A673 (cell line): Measurements from ENCODE around the gene ZNF366. TPM values are rescaled to one million over a fixed set of nuclear protein-coding genes. Genes with fewer than 3 reads are reported as not detected.

ENCODE experiments used
- BruUV-seq: library from RNA; stranded (reverse); fragments of 400-500 nt; replicated peaks from 2 replicates; lab custom pipeline; 2021; lab: Mats Ljungman, UMichigan
- CTCF ChIA-PET: fragments of 300-600 bp; sonication (Branson Sonifier 250); formaldehyde crosslinking; loops from one replicate; lab custom pipeline; 2022; ENCODE audit warnings: antibody characterized with exemption; lab: Charles Lee
- POLR2A ChIA-PET: fragments of 300-600 bp; sonication (Branson Sonifier 250); formaldehyde crosslinking; loops from one replicate; lab custom pipeline; 2022; ENCODE audit warnings: antibody characterized with exemption; ENCODE audit not compliant: low non-redundant PET; lab: Charles Lee
- DNase-seq: peaks from one replicate; pipeline ENCODE4 v3.0.0-alpha.2; 2015; ENCODE audit warnings: low spot score
- H3K27ac ChIP-seq: fragments of 200-600 bp; sonication (generic); 2 replicates; pipeline ENCODE4 v1.5.1; 2016; ENCODE audit warnings: mixed run types, low read depth, mild to moderate bottlenecking, mixed read lengths, antibody characterized with exemption, low read length; ENCODE audit not compliant: poor library complexity, severe bottlenecking
- H3K27me3 ChIP-seq: fragments of 200-600 bp; sonication (generic); replicated peaks from 2 replicates; pipeline ENCODE4 v1.6.1; 2017; ENCODE audit warnings: mixed run types, low read depth, mild to moderate bottlenecking, mixed read lengths, antibody characterized with exemption, low read length; ENCODE audit not compliant: insufficient read depth, poor library complexity
- H3K36me3 ChIP-seq: fragments of 200-600 bp; sonication (generic); 2 replicates; pipeline ENCODE4 v1.6.1; 2016; ENCODE audit warnings: mixed run types, mild to moderate bottlenecking, mixed read lengths, antibody characterized with exemption, low read length; ENCODE audit not compliant: insufficient read depth, poor library complexity, severe bottlenecking
- H3K4me1 ChIP-seq: fragments of 200-600 bp; sonication (generic); 2 replicates; pipeline ENCODE4 v1.6.1; 2017; ENCODE audit warnings: mixed run types, mild to moderate bottlenecking, mixed read lengths, antibody characterized with exemption, low read length; ENCODE audit not compliant: insufficient read depth, poor library complexity, severe bottlenecking
- H3K4me3 ChIP-seq: fragments of 200-600 bp; sonication (generic); 2 replicates; pipeline ENCODE4 v1.5.1; 2016; ENCODE audit warnings: low read depth, mixed run types, mild to moderate bottlenecking, mixed read lengths, low read length; ENCODE audit not compliant: poor library complexity, severe bottlenecking
- H3K9me3 ChIP-seq: fragments of 200-600 bp; sonication (generic); 2 replicates; pipeline ENCODE4 v1.6.1; 2016; ENCODE audit warnings: mixed run types, low read depth, mild to moderate bottlenecking, mixed read lengths, antibody characterized with exemption, low read length; ENCODE audit not compliant: poor library complexity, severe bottlenecking
- EZH2 ChIP-seq: fragments of 200-600 bp; sonication (generic); IDR thresholded peaks from 2 replicates; pipeline ENCODE4 v1.6.1; 2017; ENCODE audit warnings: borderline replicate concordance, low read depth, mild to moderate bottlenecking, mixed read lengths, antibody characterized with exemption, low read length; ENCODE audit not compliant: poor library complexity, severe bottlenecking
- intact Hi-C: fragments of 100-400 bp; cut with micrococcal nuclease; formaldehyde crosslinking; loops from one replicate; pipeline ENCODE4 v1.10.0; 2022; ENCODE audit not compliant: unreplicated experiment
- total RNA-seq: library from RNA; stranded (reverse); gene quantifications from 2 replicates; pipeline ENCODE4 v1.2.3, GENCODE V29; 2021
- TF ChIP-seq, protein P1 (sequence below): fragments of 300-800, 200-600 bp; sonication (generic); conservative IDR thresholded peaks from 2 replicates; pipeline ENCODE4 v1.5.1; 2017; ENCODE audit warnings: low read depth, mild to moderate bottlenecking, antibody characterized with exemption, low read length, moderate library complexity, mixed read lengths

Gene ZNF366
- total RNA-seq, 1 experiment from 2014 or later, result not detected

DNA sequence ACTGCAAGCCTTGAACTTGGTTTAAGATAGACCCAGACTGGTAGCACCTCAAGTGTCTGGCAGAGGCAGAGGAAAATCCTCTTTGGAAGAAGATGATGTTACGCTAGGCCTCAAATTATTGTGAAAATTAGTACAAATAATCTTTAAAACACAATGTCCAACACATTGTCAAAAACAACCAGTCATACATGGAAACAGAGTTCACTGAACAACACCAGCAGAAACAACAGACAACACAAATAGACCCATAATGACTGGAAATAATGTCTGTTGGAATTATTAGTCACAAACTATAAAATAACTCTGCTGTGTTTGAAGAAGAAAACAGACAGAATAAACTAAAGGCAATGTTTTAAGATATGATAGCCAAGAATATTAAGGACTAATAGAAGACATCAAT, 15.4 kb upstream of the ZNF366 start:
- no peak overlapping the region for H3K4me3 ChIP-seq
- POLR2A ChIA-PET, result no interaction called here

GRCh38 chr5:72519111-72519510, 11.9 kb upstream of the ZNF366 start:
- ChIA-PET CTCF (no interaction called here), POLR2A (no interaction called here)
- Histone ChIP-seq H3K27ac (no peak overlapping the region), H3K9me3 (no peaks in the 10 kb centered on the region), H3K4me3 (no peak overlapping the region), H3K4me1 (no peaks in the 10 kb centered on the region), H3K36me3 (no peaks in the 10 kb centered on the region), H3K27me3 (no peaks in the 10 kb centered on the region)
- no TSS peak for BruUV-seq
- DNase-seq, result no peak
- intact Hi-C loops, result no loop called here
- TF ChIP-seq, protein P1, sequence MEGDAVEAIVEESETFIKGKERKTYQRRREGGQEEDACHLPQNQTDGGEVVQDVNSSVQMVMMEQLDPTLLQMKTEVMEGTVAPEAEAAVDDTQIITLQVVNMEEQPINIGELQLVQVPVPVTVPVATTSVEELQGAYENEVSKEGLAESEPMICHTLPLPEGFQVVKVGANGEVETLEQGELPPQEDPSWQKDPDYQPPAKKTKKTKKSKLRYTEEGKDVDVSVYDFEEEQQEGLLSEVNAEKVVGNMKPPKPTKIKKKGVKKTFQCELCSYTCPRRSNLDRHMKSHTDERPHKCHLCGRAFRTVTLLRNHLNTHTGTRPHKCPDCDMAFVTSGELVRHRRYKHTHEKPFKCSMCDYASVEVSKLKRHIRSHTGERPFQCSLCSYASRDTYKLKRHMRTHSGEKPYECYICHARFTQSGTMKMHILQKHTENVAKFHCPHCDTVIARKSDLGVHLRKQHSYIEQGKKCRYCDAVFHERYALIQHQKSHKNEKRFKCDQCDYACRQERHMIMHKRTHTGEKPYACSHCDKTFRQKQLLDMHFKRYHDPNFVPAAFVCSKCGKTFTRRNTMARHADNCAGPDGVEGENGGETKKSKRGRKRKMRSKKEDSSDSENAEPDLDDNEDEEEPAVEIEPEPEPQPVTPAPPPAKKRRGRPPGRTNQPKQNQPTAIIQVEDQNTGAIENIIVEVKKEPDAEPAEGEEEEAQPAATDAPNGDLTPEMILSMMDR, result no peak
- no peak for TF ChIP-seq EZH2

More for the DNA sequence above, 15.4 kb upstream of the ZNF366 start:
- no peak for DNase-seq
- H3K27ac ChIP-seq, result no peak overlapping the region
- CTCF ChIA-PET, result interaction anchor here (2.2 kb wide), 1 partner anchor 156 kb away, joined by 19 read pairs; no protein-coding TSS in a partner anchor
- H3K27me3 ChIP-seq, result no peaks in the 10 kb centered on the region
- no peak for TF ChIP-seq EZH2
- TF ChIP-seq, protein P1, result no peak
- BruUV-seq, result no TSS peak
- intact Hi-C loops, result loop anchor here (10.0 kb wide), 1 partner anchor 128 kb away; no protein-coding TSS in a partner anchor
- no peaks in the 10 kb centered on the region for H3K9me3 ChIP-seq
- H3K36me3 ChIP-seq, result no peaks in the 10 kb centered on the region
- no peaks in the 10 kb centered on the region for H3K4me1 ChIP-seq

DNA sequence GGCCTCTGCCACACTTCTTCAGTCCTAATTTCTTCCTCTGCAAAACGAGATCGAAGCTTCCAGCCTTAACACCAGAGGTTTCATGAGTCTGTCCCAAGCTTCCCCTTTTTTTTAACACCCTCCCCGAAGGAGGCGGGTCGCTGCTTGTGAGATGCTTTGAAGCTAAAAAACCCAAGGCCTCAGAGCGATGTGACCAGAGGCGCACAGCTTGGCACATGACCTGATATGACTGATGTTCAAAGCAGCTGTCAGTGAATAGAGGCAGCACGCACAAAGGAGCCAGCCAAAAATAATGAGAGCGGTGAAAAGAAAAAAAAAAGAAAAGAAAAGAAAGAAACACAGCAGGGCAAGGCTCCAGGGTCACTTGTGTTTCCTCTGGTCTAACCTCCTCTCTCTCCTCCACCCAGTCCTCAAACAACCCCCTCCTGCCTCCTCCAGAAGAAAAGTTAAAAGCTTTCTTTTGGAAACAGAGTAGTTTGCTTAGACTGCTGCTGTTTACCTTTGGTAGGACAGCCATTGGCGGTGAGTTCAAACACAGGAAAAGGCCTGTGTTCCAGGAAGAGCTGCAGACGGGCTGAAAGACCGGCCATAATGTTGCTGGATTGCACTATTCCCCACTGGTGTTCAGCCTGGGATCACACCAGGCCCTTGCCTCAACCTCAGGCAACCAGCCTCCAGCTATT, 10.9 kb upstream of the ZNF366 start:
- no peak for DNase-seq
- TF ChIP-seq, protein P1, result no peak
- TF ChIP-seq EZH2, result no peak
- Histone ChIP-seq H3K27me3 (no peaks in the 10 kb centered on the region), H3K4me3 (no peak overlapping the region), H3K36me3 (no peaks in the 10 kb centered on the region), H3K27ac (no peak overlapping the region), H3K4me1 (no peaks in the 10 kb centered on the region), H3K9me3 (no peaks in the 10 kb centered on the region)
- CTCF ChIA-PET, result no interaction called here
- POLR2A ChIA-PET, result no interaction called here
- intact Hi-C loops, result no loop called here
- BruUV-seq, result no TSS peak
